Fibroblast of lung (primary cell): ENCODE data around the gene PAM16.

ENCODE experiments used
- EZH2 ChIP-seq: IDR thresholded peaks from 2 replicates; pipeline ENCODE4 v1.5.1; 2012; ENCODE audit warnings: low read length, control low read depth, mild to moderate bottlenecking; ENCODE audit errors: missing control alignments
- TF ChIP-seq, protein P1 (sequence below), 2 donors: IDR thresholded peaks in 1 of 2; conservative IDR thresholded peaks in 1 of 2; 1 replicate in 1 of 2; 2 replicates in 1 of 2; pipeline ENCODE4 v1.5.1; 2011 to 2012; ENCODE audit warnings: low read length in 2 of 2, control low read depth in 1 of 2, inconsistent platforms in 1 of 2, low read depth in 1 of 2, mild to moderate bottlenecking in 1 of 2

DNA sequence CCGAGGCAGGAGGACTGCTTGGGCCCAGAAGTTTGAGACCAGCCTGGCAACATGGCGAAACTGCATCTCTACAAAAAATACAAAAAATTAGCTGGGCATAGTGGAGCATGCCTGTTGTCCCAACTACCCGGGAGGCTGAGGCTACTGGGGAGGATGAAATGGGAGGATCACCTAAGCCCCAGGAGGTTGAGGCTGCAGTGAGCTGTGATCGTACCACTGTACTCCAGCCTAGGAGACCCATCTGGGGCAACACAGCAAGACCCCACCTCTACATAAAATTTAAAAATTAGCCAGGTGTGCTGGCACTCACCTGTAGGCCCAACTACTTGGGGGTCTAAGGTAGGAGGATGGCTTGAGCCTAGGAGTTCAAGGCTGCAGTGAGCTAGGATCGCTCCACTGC lies 1.8 kb downstream of the PAM16 start:
- no peak for TF ChIP-seq EZH2
- TF ChIP-seq, protein P1, sequence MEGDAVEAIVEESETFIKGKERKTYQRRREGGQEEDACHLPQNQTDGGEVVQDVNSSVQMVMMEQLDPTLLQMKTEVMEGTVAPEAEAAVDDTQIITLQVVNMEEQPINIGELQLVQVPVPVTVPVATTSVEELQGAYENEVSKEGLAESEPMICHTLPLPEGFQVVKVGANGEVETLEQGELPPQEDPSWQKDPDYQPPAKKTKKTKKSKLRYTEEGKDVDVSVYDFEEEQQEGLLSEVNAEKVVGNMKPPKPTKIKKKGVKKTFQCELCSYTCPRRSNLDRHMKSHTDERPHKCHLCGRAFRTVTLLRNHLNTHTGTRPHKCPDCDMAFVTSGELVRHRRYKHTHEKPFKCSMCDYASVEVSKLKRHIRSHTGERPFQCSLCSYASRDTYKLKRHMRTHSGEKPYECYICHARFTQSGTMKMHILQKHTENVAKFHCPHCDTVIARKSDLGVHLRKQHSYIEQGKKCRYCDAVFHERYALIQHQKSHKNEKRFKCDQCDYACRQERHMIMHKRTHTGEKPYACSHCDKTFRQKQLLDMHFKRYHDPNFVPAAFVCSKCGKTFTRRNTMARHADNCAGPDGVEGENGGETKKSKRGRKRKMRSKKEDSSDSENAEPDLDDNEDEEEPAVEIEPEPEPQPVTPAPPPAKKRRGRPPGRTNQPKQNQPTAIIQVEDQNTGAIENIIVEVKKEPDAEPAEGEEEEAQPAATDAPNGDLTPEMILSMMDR (conservative IDR thresholded peaks at IDR 0.05 in 1 of 2, IDR thresholded peaks at IDR 0.05 in 1 of 2; ENCODE audit: low read depth in 1 of 2, low read length in 2 of 2) = no peak
